Loucy (cell line): Measurements from ENCODE around the gene HMGN4.

ENCODE experiments used
- EZH2phosphoT487 ChIP-seq: fragments of 200-600 bp; IDR thresholded peaks from 2 replicates; pipeline ENCODE4 v1.6.1; 2018; ENCODE audit warnings: antibody characterized with exemption, mild to moderate bottlenecking, moderate library complexity, borderline replicate concordance
- TF ChIP-seq, protein P1 (sequence below): fragments of 200-600 bp; sonication (generic); conservative IDR thresholded peaks from 2 replicates; pipeline ENCODE4 v1.5.1; 2014; ENCODE audit warnings: mild to moderate bottlenecking, antibody characterized with exemption, low read length

GRCh38 chr6:26578279-26578678, 40.1 kb downstream of the HMGN4 start:
- TF ChIP-seq, protein P1, sequence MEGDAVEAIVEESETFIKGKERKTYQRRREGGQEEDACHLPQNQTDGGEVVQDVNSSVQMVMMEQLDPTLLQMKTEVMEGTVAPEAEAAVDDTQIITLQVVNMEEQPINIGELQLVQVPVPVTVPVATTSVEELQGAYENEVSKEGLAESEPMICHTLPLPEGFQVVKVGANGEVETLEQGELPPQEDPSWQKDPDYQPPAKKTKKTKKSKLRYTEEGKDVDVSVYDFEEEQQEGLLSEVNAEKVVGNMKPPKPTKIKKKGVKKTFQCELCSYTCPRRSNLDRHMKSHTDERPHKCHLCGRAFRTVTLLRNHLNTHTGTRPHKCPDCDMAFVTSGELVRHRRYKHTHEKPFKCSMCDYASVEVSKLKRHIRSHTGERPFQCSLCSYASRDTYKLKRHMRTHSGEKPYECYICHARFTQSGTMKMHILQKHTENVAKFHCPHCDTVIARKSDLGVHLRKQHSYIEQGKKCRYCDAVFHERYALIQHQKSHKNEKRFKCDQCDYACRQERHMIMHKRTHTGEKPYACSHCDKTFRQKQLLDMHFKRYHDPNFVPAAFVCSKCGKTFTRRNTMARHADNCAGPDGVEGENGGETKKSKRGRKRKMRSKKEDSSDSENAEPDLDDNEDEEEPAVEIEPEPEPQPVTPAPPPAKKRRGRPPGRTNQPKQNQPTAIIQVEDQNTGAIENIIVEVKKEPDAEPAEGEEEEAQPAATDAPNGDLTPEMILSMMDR, result no peak
- TF ChIP-seq EZH2phosphoT487, result no peak
